Measurements from ENCODE around the gene GALM.

Gene GALM

DNA sequence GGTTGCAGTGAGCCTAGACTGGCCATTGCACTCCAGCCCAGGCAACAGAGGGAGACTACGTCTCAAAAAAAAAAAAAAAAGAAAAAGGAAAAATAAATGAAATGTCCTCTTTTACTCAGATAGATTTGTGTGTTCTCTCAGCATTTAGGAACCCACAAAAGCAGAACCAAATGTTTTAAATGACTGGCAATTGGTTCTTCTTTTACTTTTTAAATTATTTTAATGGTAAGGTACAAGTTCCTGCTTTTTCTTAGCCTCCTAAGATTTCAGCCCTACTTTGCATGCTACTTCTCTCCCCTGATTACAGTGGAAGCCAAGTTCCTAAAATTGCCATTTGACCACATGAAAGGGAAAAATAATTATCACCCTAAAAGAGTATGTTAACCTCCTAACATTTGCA lies 61.7 kb downstream of the GALM start:
- no peak for DNase-seq
- Histone ChIP-seq H3K9me3 (ENCODE audit: control extremely low read depth in 1 of 5, control insufficient read depth in 4 of 5, insufficient read depth in 2 of 5, low read depth in 1 of 5, low read length in 4 of 5) (no peaks in the 10 kb centered on the region), H3K4me1 (ENCODE audit: control extremely low read depth in 1 of 4, control insufficient read depth in 4 of 4, insufficient read depth in 4 of 4, low read length in 3 of 4) (peaks cover 6 to 7% (median 6%) of the 10 kb centered on the region in 4 experiments), H3K27ac (ENCODE audit: insufficient read depth in 1 of 2, low read depth in 1 of 2, low read length in 2 of 2, poor library complexity in 1 of 2, severe bottlenecking in 2 of 2) (no peak overlapping the region), H3K36me3 (ENCODE audit: control insufficient read depth in 4 of 4, insufficient read depth in 4 of 4, low read length in 3 of 4) (peaks cover 0 to 3% (median 2%) of the 10 kb centered on the region in 4 experiments), H3K27me3 (replicated peaks in 2 of 5; ENCODE audit: control insufficient read depth in 4 of 5, insufficient read depth in 5 of 5, low read length in 4 of 5) (no peaks in the 10 kb centered on the region), H3K4me3 (ENCODE audit: control insufficient read depth in 1 of 7, extremely low read depth in 1 of 7, insufficient read depth in 4 of 7, low read depth in 2 of 7, low read length in 6 of 7) (no peak overlapping the region)
- CTCF ChIA-PET: interaction anchor here (1.5 to 15.7 kb wide), 3 partner anchors 124 to 178 kb away, joined by 3 to 203 read pairs (median 80); partner anchors contain the start of gene HNRNPLL
- no CpG with 5 or more reads among the region's 1 CpG for WGBS (ENCODE audit: insufficient coverage)
- POLR2A ChIA-PET: no interaction called here

DNA sequence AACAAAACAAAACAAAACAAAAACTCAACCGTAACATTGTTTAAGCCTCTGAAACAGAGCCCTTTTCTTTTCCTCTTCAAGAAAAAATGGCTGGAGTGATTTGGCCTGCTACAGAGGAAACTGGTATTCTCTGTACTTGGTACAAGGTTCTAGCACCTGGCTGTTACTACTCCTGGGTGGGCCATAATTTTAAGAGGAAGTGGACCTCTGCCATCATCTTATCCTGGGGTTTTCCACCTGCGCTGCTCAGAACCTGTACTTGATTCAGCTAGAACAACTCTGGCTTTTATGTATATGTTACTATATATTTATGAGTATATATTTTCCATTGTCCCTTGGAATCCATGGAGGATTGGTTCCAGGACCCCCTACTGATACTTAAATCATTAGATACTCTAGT lies 62.8 kb downstream of the GALM start:
- peaks cover 0 to 4% (median 2%) of the 10 kb centered on the region in 4 experiments for H3K36me3 ChIP-seq (ENCODE audit: control insufficient read depth in 4 of 4, insufficient read depth in 4 of 4, low read length in 3 of 4)
- H3K9me3 ChIP-seq (ENCODE audit: control extremely low read depth in 1 of 5, control insufficient read depth in 4 of 5, insufficient read depth in 2 of 5, low read depth in 1 of 5, low read length in 4 of 5): no peaks in the 10 kb centered on the region
- no peak for DNase-seq
- no peak overlapping the region for H3K27ac ChIP-seq (ENCODE audit: insufficient read depth in 1 of 2, low read depth in 1 of 2, low read length in 2 of 2, poor library complexity in 1 of 2, severe bottlenecking in 2 of 2)
- H3K4me3 ChIP-seq (ENCODE audit: control insufficient read depth in 1 of 7, extremely low read depth in 1 of 7, insufficient read depth in 4 of 7, low read depth in 2 of 7, low read length in 6 of 7): no peak overlapping the region
- POLR2A ChIA-PET: no interaction called here
- no peaks in the 10 kb centered on the region for H3K4me1 ChIP-seq (ENCODE audit: control extremely low read depth in 1 of 4, control insufficient read depth in 4 of 4, insufficient read depth in 4 of 4, low read length in 3 of 4)
- H3K27me3 ChIP-seq (replicated peaks in 2 of 5; ENCODE audit: control insufficient read depth in 4 of 5, insufficient read depth in 5 of 5, low read length in 4 of 5): no peaks in the 10 kb centered on the region
- no CpG with 5 or more reads among the region's 2 CpGs for WGBS (ENCODE audit: insufficient coverage)
- CTCF ChIA-PET: interaction anchor here (1.5 to 15.7 kb wide), 4 partner anchors 125 to 192 kb away, joined by 3 to 203 read pairs (median 44); partner anchors contain the start of gene HNRNPLL

DNA sequence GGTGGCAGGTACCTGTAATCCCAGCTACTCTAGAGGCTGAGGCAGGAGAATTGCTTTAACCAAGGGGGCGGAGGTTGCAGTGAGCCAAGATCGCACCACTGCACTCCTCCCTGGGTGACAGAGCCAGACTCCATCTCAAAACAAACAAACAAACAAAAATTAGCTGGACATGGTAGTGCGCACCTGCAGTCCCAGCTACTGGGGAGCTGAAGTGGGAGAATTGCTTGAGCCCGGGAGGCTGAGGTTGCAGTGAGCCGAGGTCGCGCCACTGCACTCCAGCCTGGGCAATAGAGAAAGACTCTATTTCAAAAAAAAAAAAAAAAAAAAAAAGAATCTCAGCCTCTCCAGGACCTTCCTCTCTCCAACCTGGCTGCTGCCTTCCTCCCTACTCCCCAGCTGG lies 65.2 kb downstream of the GALM start:
- Histone ChIP-seq H3K4me1 (ENCODE audit: control extremely low read depth in 1 of 4, control insufficient read depth in 4 of 4, insufficient read depth in 4 of 4, low read length in 3 of 4) (no peaks in the 10 kb centered on the region), H3K27me3 (replicated peaks in 2 of 5; ENCODE audit: control insufficient read depth in 4 of 5, insufficient read depth in 5 of 5, low read length in 4 of 5) (no peaks in the 10 kb centered on the region), H3K27ac (ENCODE audit: insufficient read depth in 1 of 2, low read depth in 1 of 2, low read length in 2 of 2, poor library complexity in 1 of 2, severe bottlenecking in 2 of 2) (no peak overlapping the region), H3K36me3 (ENCODE audit: control insufficient read depth in 4 of 4, insufficient read depth in 4 of 4, low read length in 3 of 4) (peaks cover 0 to 5% (median 2%) of the 10 kb centered on the region in 4 experiments), H3K4me3 (ENCODE audit: control insufficient read depth in 1 of 7, extremely low read depth in 1 of 7, insufficient read depth in 4 of 7, low read depth in 2 of 7, low read length in 6 of 7) (no peak overlapping the region), H3K9me3 (ENCODE audit: control extremely low read depth in 1 of 5, control insufficient read depth in 4 of 5, insufficient read depth in 2 of 5, low read depth in 1 of 5, low read length in 4 of 5) (no peaks in the 10 kb centered on the region)
- no CpG with 5 or more reads among the region's 7 CpGs for WGBS (ENCODE audit: insufficient coverage)
- no peak for DNase-seq
- ChIA-PET CTCF (interaction anchor here (0.6 to 15.7 kb wide), 6 partner anchors 11 to 173 kb away, joined by 3 to 203 read pairs (median 7); no protein-coding TSS in a partner anchor), POLR2A (no interaction called here)

- DNase-seq: no peak
- H3K4me3 ChIP-seq (ENCODE audit: control insufficient read depth in 1 of 7, extremely low read depth in 1 of 7, insufficient read depth in 4 of 7, low read depth in 2 of 7, low read length in 6 of 7): no peak overlapping the region
- ChIA-PET POLR2A (no interaction called here), CTCF (interaction anchor here (0.7 to 15.7 kb wide), 5 partner anchors 127 to 195 kb away, joined by 3 to 203 read pairs (median 8); no protein-coding TSS in a partner anchor)
- no peak overlapping the region for H3K27ac ChIP-seq (ENCODE audit: insufficient read depth in 1 of 2, low read depth in 1 of 2, low read length in 2 of 2, poor library complexity in 1 of 2, severe bottlenecking in 2 of 2)
- no peaks in the 10 kb centered on the region for H3K9me3 ChIP-seq (ENCODE audit: control extremely low read depth in 1 of 5, control insufficient read depth in 4 of 5, insufficient read depth in 2 of 5, low read depth in 1 of 5, low read length in 4 of 5)
- WGBS (ENCODE audit: insufficient coverage): 99% methylated on average over 14 of the region's 14 CpGs
- peaks cover 0 to 5% (median 2%) of the 10 kb centered on the region in 4 experiments for H3K36me3 ChIP-seq (ENCODE audit: control insufficient read depth in 4 of 4, insufficient read depth in 4 of 4, low read length in 3 of 4)
- no peaks in the 10 kb centered on the region for H3K4me1 ChIP-seq (ENCODE audit: control extremely low read depth in 1 of 4, control insufficient read depth in 4 of 4, insufficient read depth in 4 of 4, low read length in 3 of 4)
- no peaks in the 10 kb centered on the region for H3K27me3 ChIP-seq (replicated peaks in 2 of 5; ENCODE audit: control insufficient read depth in 4 of 5, insufficient read depth in 5 of 5, low read length in 4 of 5)
These were observed 65.8 kb downstream of the GALM start for GRCh38 chr2:38731684-38732221.

DNA sequence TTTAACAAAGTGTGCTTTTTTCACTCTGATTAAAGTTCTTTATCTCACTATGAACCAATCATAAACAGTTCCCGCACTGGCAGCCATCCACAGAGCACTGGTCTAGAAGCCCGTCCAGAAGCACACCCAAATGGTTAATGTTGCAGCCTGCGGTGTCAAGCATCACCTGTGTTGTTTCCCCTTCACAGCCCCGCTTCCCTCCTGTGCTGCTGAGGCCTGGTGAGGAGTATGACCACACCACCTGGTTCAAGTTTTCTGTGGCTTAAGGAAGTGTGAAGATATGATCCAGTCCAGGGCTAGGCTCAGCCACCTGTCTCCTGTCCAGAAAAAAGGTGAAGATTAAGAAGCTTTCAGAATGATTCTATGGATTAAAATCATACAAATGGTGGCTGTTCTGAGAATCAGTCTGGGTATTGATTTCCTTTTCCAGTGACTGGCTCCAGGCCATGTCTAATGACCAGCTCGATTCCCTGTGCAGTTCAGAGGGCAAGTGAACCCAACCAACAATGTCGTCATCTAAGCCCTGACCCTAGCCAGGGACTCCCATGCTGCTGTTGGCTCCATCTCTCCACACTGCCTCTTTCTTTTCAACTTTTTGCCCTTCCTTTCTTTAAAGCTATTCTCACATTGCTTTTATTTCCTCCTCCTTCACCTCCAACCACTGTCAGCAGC lies 67.5 kb downstream of the GALM start:
- POLR2A ChIA-PET: interaction anchor here (0.7 kb wide), 1 partner anchor 174 kb away, joined by 3 read pairs; no protein-coding TSS in a partner anchor
- CTCF ChIA-PET: interaction anchor here (0.8 to 15.7 kb wide), 5 partner anchors 10 to 198 kb away, joined by 3 to 203 read pairs (median 4); no protein-coding TSS in a partner anchor
- Histone ChIP-seq H3K4me3 (ENCODE audit: control insufficient read depth in 1 of 7, extremely low read depth in 1 of 7, insufficient read depth in 4 of 7, low read depth in 2 of 7, low read length in 6 of 7) (no peak overlapping the region), H3K36me3 (ENCODE audit: control insufficient read depth in 4 of 4, insufficient read depth in 4 of 4, low read length in 3 of 4) (peaks cover 9 to 11% (median 10%) of the 10 kb centered on the region in 4 experiments), H3K4me1 (ENCODE audit: control extremely low read depth in 1 of 4, control insufficient read depth in 4 of 4, insufficient read depth in 4 of 4, low read length in 3 of 4) (peaks cover 0 to 4% (median 0%) of the 10 kb centered on the region in 4 experiments), H3K27me3 (replicated peaks in 2 of 5; ENCODE audit: control insufficient read depth in 4 of 5, insufficient read depth in 5 of 5, low read length in 4 of 5) (no peaks in the 10 kb centered on the region), H3K9me3 (ENCODE audit: control extremely low read depth in 1 of 5, control insufficient read depth in 4 of 5, insufficient read depth in 2 of 5, low read depth in 1 of 5, low read length in 4 of 5) (no peaks in the 10 kb centered on the region), H3K27ac (ENCODE audit: insufficient read depth in 1 of 2, low read depth in 1 of 2, low read length in 2 of 2, poor library complexity in 1 of 2, severe bottlenecking in 2 of 2) (no peak overlapping the region)
- no peak for DNase-seq
- 95% methylated on average over 5 of the region's 6 CpGs for WGBS (ENCODE audit: insufficient coverage)

- no peak for DNase-seq
- peaks cover 0 to 4% (median 0%) of the 10 kb centered on the region in 4 experiments for H3K4me1 ChIP-seq (ENCODE audit: control extremely low read depth in 1 of 4, control insufficient read depth in 4 of 4, insufficient read depth in 4 of 4, low read length in 3 of 4)
- peaks cover 0 to under 1% (median 0%) of the 10 kb centered on the region in 5 experiments for H3K9me3 ChIP-seq (ENCODE audit: control extremely low read depth in 1 of 5, control insufficient read depth in 4 of 5, insufficient read depth in 2 of 5, low read depth in 1 of 5, low read length in 4 of 5)
- no peak overlapping the region for H3K4me3 ChIP-seq (ENCODE audit: control insufficient read depth in 1 of 7, extremely low read depth in 1 of 7, insufficient read depth in 4 of 7, low read depth in 2 of 7, low read length in 6 of 7)
- CTCF ChIA-PET: interaction anchor here (0.6 to 15.7 kb wide), 7 partner anchors 10 to 199 kb away, joined by 3 to 203 read pairs (median 3); no protein-coding TSS in a partner anchor
- H3K27ac ChIP-seq (ENCODE audit: insufficient read depth in 1 of 2, low read depth in 1 of 2, low read length in 2 of 2, poor library complexity in 1 of 2, severe bottlenecking in 2 of 2): no peak overlapping the region
- no peaks in the 10 kb centered on the region for H3K27me3 ChIP-seq (replicated peaks in 2 of 5; ENCODE audit: control insufficient read depth in 4 of 5, insufficient read depth in 5 of 5, low read length in 4 of 5)
- WGBS (ENCODE audit: insufficient coverage): 96% methylated on average over 7 of the region's 9 CpGs
- peaks cover 9 to 14% (median 11%) of the 10 kb centered on the region in 4 experiments for H3K36me3 ChIP-seq (ENCODE audit: control insufficient read depth in 4 of 4, insufficient read depth in 4 of 4, low read length in 3 of 4)
- POLR2A ChIA-PET: no interaction called here
These were observed 68.6 kb downstream of the GALM start for GRCh38 chr2:38734299-38735058.

Measured in common myeloid progenitor, CD34-positive (primary cell).